HL-60 (cell line): ENCODE results near the gene TTLL7.
A peak's percentile ranks its signal among the peaks of the same experiment; 100 is the strongest.

ENCODE experiments used
- DNase-seq, 2 experiments: peaks; one replicate each; pipeline ENCODE4 v3.0.0-alpha.2; 2010 to 2020; ENCODE audit warnings: low read depth in 1 of 2, low spot score in 1 of 2
- H3K27ac ChIP-seq: fragments of 250-450 bp; sonication (Bioruptor Pico); replicated peaks from 2 replicates; pipeline ENCODE4 v1.5.1; 2020; ENCODE audit warnings: mild to moderate bottlenecking, moderate library complexity
- H3K27me3 ChIP-seq: fragments of 250-450 bp; sonication (Bioruptor Pico); 2 replicates; pipeline ENCODE4 v1.5.1; 2021; ENCODE audit warnings: mild to moderate bottlenecking, moderate library complexity; ENCODE audit not compliant: insufficient read depth, poor library complexity, severe bottlenecking
- H3K4me3 ChIP-seq: replicated peaks from 2 replicates; pipeline ENCODE4 v1.5.1; 2011; ENCODE audit warnings: mild to moderate bottlenecking, control low read depth, low read length; ENCODE audit not compliant: insufficient read depth
- GABPA ChIP-seq: IDR thresholded peaks from 2 replicates; pipeline ENCODE4 v1.6.1; 2012; ENCODE audit warnings: low read depth
- POLR2AphosphoS5 ChIP-seq: IDR thresholded peaks from 2 replicates; pipeline ENCODE4 v1.6.1; 2012; ENCODE audit warnings: low read depth
- SPI1 ChIP-seq: IDR thresholded peaks from 2 replicates; pipeline ENCODE4 v1.6.1; 2012; ENCODE audit warnings: low read depth, mild to moderate bottlenecking, borderline replicate concordance
- TF ChIP-seq, protein P1 (sequence below): IDR thresholded peaks from one replicate; pipeline ENCODE4 v1.5.1; 2011; ENCODE audit warnings: low read length, control low read depth, inconsistent platforms; ENCODE audit not compliant: insufficient read depth
- TF ChIP-seq, protein P2 (sequence below): IDR thresholded peaks from 2 replicates; pipeline ENCODE4 v1.6.1; 2012; ENCODE audit warnings: low read depth; ENCODE audit not compliant: insufficient replicate concordance

The TTLL7 gene

DNA sequence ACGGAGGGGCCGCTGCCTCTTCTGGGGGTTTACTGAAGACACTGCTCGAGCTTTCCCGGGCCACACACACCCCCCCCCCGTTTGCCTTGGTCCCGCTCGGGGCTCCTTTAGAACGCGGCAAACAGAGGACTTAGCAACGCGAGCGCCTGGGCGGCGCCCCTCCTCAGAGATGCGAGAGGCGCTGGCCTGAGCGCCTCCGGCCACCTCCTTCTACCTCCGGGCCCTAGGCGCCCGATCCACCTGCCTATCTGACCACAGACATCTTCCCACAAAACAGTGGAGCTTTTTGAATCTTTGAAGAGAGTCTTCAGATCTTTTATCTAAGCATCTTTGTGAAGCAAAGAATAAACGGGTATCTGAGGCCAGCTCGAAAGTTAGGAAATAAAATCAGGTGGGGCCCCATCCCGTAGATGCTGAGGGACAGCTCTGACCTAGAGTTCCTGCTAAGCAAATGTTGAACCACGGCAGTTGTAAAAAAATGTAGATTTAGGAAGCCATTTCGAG, 436 bp upstream of the TTLL7 start:
- Histone ChIP-seq H3K27me3 (peaks cover 37% of the 10 kb centered on the region), H3K27ac (0 out of 2 replicates have a peak overlapping the region, but pooled peaks have one; percentile 48), H3K4me3 (peak overlapping the region; percentile 52)
- no peak for TF ChIP-seq POLR2AphosphoS5
- TF ChIP-seq, protein P1, sequence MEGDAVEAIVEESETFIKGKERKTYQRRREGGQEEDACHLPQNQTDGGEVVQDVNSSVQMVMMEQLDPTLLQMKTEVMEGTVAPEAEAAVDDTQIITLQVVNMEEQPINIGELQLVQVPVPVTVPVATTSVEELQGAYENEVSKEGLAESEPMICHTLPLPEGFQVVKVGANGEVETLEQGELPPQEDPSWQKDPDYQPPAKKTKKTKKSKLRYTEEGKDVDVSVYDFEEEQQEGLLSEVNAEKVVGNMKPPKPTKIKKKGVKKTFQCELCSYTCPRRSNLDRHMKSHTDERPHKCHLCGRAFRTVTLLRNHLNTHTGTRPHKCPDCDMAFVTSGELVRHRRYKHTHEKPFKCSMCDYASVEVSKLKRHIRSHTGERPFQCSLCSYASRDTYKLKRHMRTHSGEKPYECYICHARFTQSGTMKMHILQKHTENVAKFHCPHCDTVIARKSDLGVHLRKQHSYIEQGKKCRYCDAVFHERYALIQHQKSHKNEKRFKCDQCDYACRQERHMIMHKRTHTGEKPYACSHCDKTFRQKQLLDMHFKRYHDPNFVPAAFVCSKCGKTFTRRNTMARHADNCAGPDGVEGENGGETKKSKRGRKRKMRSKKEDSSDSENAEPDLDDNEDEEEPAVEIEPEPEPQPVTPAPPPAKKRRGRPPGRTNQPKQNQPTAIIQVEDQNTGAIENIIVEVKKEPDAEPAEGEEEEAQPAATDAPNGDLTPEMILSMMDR, result no peak
- TF ChIP-seq, protein P2, sequence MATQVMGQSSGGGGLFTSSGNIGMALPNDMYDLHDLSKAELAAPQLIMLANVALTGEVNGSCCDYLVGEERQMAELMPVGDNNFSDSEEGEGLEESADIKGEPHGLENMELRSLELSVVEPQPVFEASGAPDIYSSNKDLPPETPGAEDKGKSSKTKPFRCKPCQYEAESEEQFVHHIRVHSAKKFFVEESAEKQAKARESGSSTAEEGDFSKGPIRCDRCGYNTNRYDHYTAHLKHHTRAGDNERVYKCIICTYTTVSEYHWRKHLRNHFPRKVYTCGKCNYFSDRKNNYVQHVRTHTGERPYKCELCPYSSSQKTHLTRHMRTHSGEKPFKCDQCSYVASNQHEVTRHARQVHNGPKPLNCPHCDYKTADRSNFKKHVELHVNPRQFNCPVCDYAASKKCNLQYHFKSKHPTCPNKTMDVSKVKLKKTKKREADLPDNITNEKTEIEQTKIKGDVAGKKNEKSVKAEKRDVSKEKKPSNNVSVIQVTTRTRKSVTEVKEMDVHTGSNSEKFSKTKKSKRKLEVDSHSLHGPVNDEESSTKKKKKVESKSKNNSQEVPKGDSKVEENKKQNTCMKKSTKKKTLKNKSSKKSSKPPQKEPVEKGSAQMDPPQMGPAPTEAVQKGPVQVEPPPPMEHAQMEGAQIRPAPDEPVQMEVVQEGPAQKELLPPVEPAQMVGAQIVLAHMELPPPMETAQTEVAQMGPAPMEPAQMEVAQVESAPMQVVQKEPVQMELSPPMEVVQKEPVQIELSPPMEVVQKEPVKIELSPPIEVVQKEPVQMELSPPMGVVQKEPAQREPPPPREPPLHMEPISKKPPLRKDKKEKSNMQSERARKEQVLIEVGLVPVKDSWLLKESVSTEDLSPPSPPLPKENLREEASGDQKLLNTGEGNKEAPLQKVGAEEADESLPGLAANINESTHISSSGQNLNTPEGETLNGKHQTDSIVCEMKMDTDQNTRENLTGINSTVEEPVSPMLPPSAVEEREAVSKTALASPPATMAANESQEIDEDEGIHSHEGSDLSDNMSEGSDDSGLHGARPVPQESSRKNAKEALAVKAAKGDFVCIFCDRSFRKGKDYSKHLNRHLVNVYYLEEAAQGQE, result no peak
- no peak for TF ChIP-seq GABPA
- TF ChIP-seq SPI1, result no peak
- DNase-seq, result peak; percentile 8 to 43

DNA sequence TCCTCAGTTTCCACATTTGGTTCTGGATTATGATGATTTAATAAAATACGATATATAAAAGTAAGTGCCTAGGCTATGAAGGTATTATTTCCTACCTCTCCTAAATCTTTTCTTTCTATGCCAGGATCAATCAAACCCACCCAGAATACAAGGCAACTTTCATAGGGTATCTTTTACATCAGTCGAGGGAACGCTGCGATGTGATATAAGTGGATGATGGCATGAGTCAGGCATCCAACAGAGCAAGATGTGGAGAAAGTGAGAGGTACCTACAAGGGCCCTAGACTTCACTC, 781 bp downstream of the TTLL7 start:
- no peak for TF ChIP-seq SPI1
- TF ChIP-seq POLR2AphosphoS5, result no peak
- TF ChIP-seq, protein P1, result no peak
- no peak for TF ChIP-seq GABPA
- TF ChIP-seq, protein P2, result no peak
- no peak for DNase-seq
- peaks cover 38% of the 10 kb centered on the region for H3K27me3 ChIP-seq
- H3K27ac ChIP-seq, result no peak overlapping the region
- no peak overlapping the region for H3K4me3 ChIP-seq

DNA sequence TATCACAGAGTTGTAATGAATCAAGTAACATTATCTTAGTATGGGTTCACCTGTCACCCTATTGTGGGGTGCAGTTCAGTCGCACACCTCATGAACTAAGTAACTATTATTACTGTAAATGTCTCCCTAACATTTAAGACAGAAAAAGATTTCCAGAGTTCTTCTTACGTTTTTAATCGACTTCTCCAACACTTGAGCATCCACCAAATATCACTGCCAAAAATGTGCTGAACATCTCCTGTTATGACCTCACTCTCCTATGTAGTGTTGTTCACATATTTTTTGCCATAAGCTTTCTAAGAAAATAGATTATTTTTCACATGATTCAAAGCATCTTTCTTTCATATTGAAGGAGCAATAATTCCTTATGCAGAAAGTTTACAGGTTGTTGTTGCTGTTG, 1.3 kb downstream of the TTLL7 start:
- H3K27me3 ChIP-seq, result peaks cover 38% of the 10 kb centered on the region
- no peak for DNase-seq
- no peak overlapping the region for H3K27ac ChIP-seq
- H3K4me3 ChIP-seq, result no peak overlapping the region
- TF ChIP-seq, protein P2, result no peak
- TF ChIP-seq POLR2AphosphoS5 (no peak), GABPA (no peak), SPI1 (no peak)
- TF ChIP-seq, protein P1, result no peak
